HepG2 (cell line): ENCODE measurements around the gene ZNF546. TPM values are rescaled to one million over a fixed set of nuclear protein-coding genes. Genes with fewer than 3 reads are reported as not detected.

Source experiments
- BCL3 ChIP-seq: sonication (generic); formaldehyde crosslinking; IDR thresholded peaks from 2 replicates; pipeline ENCODE4 v1.5.1; 2020; ENCODE audit warnings: mild to moderate bottlenecking, missing genetic modification reagents, moderate library complexity
- DRAP1 ChIP-seq: IDR thresholded peaks from 2 replicates; pipeline ENCODE4 v1.6.1; 2016; ENCODE audit warnings: missing genetic modification reagents, missing compliant biosample characterization
- ERF ChIP-seq: IDR thresholded peaks from 2 replicates; pipeline ENCODE4 v1.6.1; 2018; ENCODE audit warnings: missing biosample characterization, missing genetic modification reagents
- HNF1A ChIP-seq, 2 experiments: sonication (generic) in 1 of 2; formaldehyde crosslinking in 1 of 2; IDR thresholded peaks; 2 replicates each; pipeline versions ENCODE4 v1.4.0 to v1.6.1; 2016 to 2020; ENCODE audit warnings: borderline replicate concordance in 1 of 2, low read depth in 1 of 2, mild to moderate bottlenecking in 1 of 2, missing genetic modification reagents in 1 of 2
- MTF1 ChIP-seq: sonication (generic); formaldehyde crosslinking; IDR thresholded peaks from 2 replicates; pipeline ENCODE4 v1.5.0; 2020; ENCODE audit warnings: missing genetic modification reagents
- STAT6 ChIP-seq: sonication (generic); formaldehyde crosslinking; IDR thresholded peaks from 2 replicates; pipeline ENCODE4 v1.4.0; 2020; ENCODE audit warnings: missing genetic modification reagents, mild to moderate bottlenecking, borderline replicate concordance
- SUZ12 ChIP-seq: fragments of 150-350 bp; IDR thresholded peaks from 2 replicates; pipeline ENCODE4 v1.6.1; 2014; ENCODE audit warnings: low read depth, low read length
- ZBED4 ChIP-seq: sonication (generic); formaldehyde crosslinking; IDR thresholded peaks from 2 replicates; pipeline ENCODE4 v1.4.0; 2020; ENCODE audit warnings: missing genetic modification reagents, borderline replicate concordance
- ZNF30 ChIP-seq: sonication (generic); formaldehyde crosslinking; IDR thresholded peaks from 2 replicates; pipeline ENCODE4 v1.5.0; 2020; ENCODE audit warnings: mild to moderate bottlenecking, missing genetic modification reagents
- ZNF34 ChIP-seq: sonication (generic); formaldehyde crosslinking; IDR thresholded peaks from 2 replicates; pipeline ENCODE4 v1.4.0; 2020; ENCODE audit warnings: mild to moderate bottlenecking, missing genetic modification reagents, borderline replicate concordance
- ZNF343 ChIP-seq: sonication (generic); formaldehyde crosslinking; IDR thresholded peaks from 2 replicates; pipeline ENCODE4 v1.4.0; 2020; ENCODE audit warnings: mild to moderate bottlenecking, missing genetic modification reagents
- ZNF543 ChIP-seq: sonication (generic); formaldehyde crosslinking; IDR thresholded peaks from 2 replicates; pipeline ENCODE4 v1.4.0; 2020; ENCODE audit warnings: mild to moderate bottlenecking, missing genetic modification reagents
- ZNF607 ChIP-seq: sonication (generic); formaldehyde crosslinking; IDR thresholded peaks from 2 replicates; pipeline ENCODE4 v1.5.1; 2020; ENCODE audit warnings: missing genetic modification reagents, mild to moderate bottlenecking, borderline replicate concordance
- polyA plus RNA-seq, 8 experiments: library from polyadenylated mRNA; depleted of rRNA in 3 of 8; stranded (reverse) in 7 of 8; unstranded in 1 of 8; fragments of >200 nt; fragmentation: Illumina TruSeq in 4 of 8; extraction: Trizol in 4 of 8; gene quantifications; 2 replicates each; pipeline versions ENCODE4 v1.2.1 to v1.2.3, GENCODE V29; 2011 to 2016; ENCODE audit warnings: low read depth in 4 of 8, missing spikeins in 1 of 8, mixed read lengths in 1 of 8; ENCODE audit not compliant: insufficient read depth in 1 of 8
- total RNA-seq, 5 experiments: library from RNA; depleted of rRNA; stranded (reverse); fragments of >200 nt; fragmentation: Illumina TruSeq; extraction: Trizol; gene quantifications; 2 replicates each; pipeline ENCODE4 v1.2.3, GENCODE V29; 2016; ENCODE audit warnings: low read depth in 1 of 5

Gene ZNF546
- total and polyA plus RNA-seq, 2 of the 13 experiments (the other 11 are each of a cell fraction or from before 2014, with no cell fraction given), result 2.2 to 4.1 TPM

- TF ChIP-seq HNF1A (IDR thresholded peaks at IDR 0.05; ENCODE audit: low read depth) (no peak), HNF1A (CRISPR knock-in tag; IDR thresholded peaks at IDR 0.05; ENCODE audit: borderline replicate concordance) (0 out of 2 replicates have a peak, but pooled peaks have one; percentile 22), ZNF343 (CRISPR knock-in tag) (peak; percentile 73; the same call in 1 of the 2 replicates), ZNF607 (CRISPR knock-in tag) (peak; percentile 77; the same call in 1 of the 2 replicates), ZBED4 (no peak), BCL3 (peak; percentile 69; the same call in 1 of the 2 replicates), ZNF30 (CRISPR knock-in tag) (0 out of 2 replicates have a peak, but pooled peaks have one; percentile 23), MTF1 (no peak), ZNF543 (peak; percentile 91), STAT6 (no peak), ZNF34 (0 out of 2 replicates have a peak, but pooled peaks have one; percentile 64), SUZ12 (peak; percentile 37; the same call in 1 of the 2 replicates), DRAP1 (peak; percentile 61; the same call in 1 of the 2 replicates), ERF (no peak)
Observed at GRCh38 chr19:40055832-40056504, 59.1 kb downstream of the ZNF546 start, which contains the start of gene ZNF780B (continued).
